GM12891 (cell line): Measurements from ENCODE around the gene TRABD.
"Not testable (repeated sequence)": the region's sequence is repeated elsewhere in the genome, so short reads cannot be mapped to it uniquely, and the experiment has no call there.

Experiments
- POLR2A ChIP-seq: IDR thresholded peaks from 2 replicates; pipeline ENCODE4 v1.6.1; 2011; ENCODE audit warnings: low read depth, low read length, control low read depth
- POLR2AphosphoS5 ChIP-seq: IDR thresholded peaks from 2 replicates; pipeline ENCODE4 v1.6.1; 2011; ENCODE audit warnings: low read depth, low read length, control low read depth
- TAF1 ChIP-seq: IDR thresholded peaks from 2 replicates; pipeline ENCODE4 v1.6.1; 2011; ENCODE audit warnings: low read depth, low read length, control low read depth

DNA sequence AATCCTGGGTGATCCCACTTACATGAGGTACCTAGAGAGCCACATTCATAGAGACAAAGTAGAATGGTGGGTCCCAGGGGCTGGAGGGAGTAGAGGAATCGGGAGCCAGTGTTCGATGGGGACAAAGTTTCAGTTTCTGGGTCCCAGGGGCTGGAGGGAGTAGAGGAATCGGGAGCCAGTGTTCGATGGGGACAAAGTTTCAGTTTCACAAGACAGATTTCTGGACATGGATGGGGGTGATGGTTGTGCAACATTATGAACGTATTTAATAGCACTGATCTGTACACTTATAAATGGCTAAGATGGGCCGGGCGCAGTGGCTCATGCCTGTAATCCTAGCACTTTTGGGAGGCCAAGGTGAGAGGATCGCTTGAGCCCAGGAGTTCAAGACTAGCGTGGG is 19.3 kb downstream of the TRABD start:
- TF ChIP-seq POLR2A, TAF1, POLR2AphosphoS5: not testable (repeated sequence)
